HEK293 (cell line): ENCODE results near the gene NR3C1.
A peak's percentile ranks its signal among the peaks of the same experiment; 100 is the strongest.

Experiments
- MZF1 ChIP-seq: fragments of 450-650 bp; formaldehyde crosslinking; IDR thresholded peaks from 2 replicates; pipeline ENCODE4 v1.5.1; 2017; ENCODE audit warnings: missing biosample characterization, missing genetic modification characterization, borderline replicate concordance
- PATZ1 ChIP-seq: fragments of 450-650 bp; formaldehyde crosslinking; IDR thresholded peaks from 2 replicates; pipeline ENCODE4 v1.5.1; 2016; ENCODE audit warnings: missing biosample characterization, missing genetic modification characterization
- PRDM1 ChIP-seq: fragments of 450-650 bp; formaldehyde crosslinking; IDR thresholded peaks from 2 replicates; pipeline ENCODE4; 2016; ENCODE audit warnings: missing biosample characterization, missing genetic modification characterization
- PRDM10 ChIP-seq: fragments of 450-650 bp; formaldehyde crosslinking; IDR thresholded peaks from 2 replicates; pipeline ENCODE4 v1.5.1; 2016; ENCODE audit warnings: missing biosample characterization, missing genetic modification characterization
- SETDB1 ChIP-seq: IDR thresholded peaks from one replicate; pipeline ENCODE4 v1.6.1; 2017; ENCODE audit warnings: mild to moderate bottlenecking, low read length, moderate library complexity, mixed read lengths; ENCODE audit not compliant: insufficient read length
- SP7 ChIP-seq: fragments of 450-650 bp; formaldehyde crosslinking; IDR thresholded peaks from 2 replicates; pipeline ENCODE4 v1.5.1; 2016; ENCODE audit warnings: missing biosample characterization, missing genetic modification characterization
- TSHZ1 ChIP-seq: fragments of 450-650 bp; formaldehyde crosslinking; IDR thresholded peaks from 2 replicates; pipeline ENCODE4 v1.5.1; 2016; ENCODE audit warnings: missing biosample characterization, missing genetic modification characterization, borderline replicate concordance
- ZBTB20 ChIP-seq: fragments of 450-650 bp; formaldehyde crosslinking; IDR thresholded peaks from 2 replicates; pipeline ENCODE4 v1.5.1; 2016; ENCODE audit warnings: missing biosample characterization, missing genetic modification characterization
- ZEB2 ChIP-seq: fragments of 450-650 bp; formaldehyde crosslinking; IDR thresholded peaks from 2 replicates; pipeline ENCODE4 v1.5.1; 2016; ENCODE audit warnings: missing biosample characterization, missing genetic modification characterization
- ZNF214 ChIP-seq: fragments of 450-650 bp; formaldehyde crosslinking; IDR thresholded peaks from 2 replicates; pipeline ENCODE4 v1.5.1; 2017; ENCODE audit warnings: missing biosample characterization, mild to moderate bottlenecking, missing genetic modification characterization, borderline replicate concordance
- ZNF501 ChIP-seq: fragments of 450-650 bp; formaldehyde crosslinking; IDR thresholded peaks from 2 replicates; pipeline ENCODE4 v1.5.1; 2016; ENCODE audit warnings: missing biosample characterization, missing genetic modification characterization
- ZNF513 ChIP-seq: fragments of 450-650 bp; IDR thresholded peaks from 2 replicates; pipeline ENCODE4 v1.5.1; 2018; ENCODE audit warnings: missing biosample characterization, missing genetic modification characterization
- ZNF600 ChIP-seq: fragments of 450-650 bp; formaldehyde crosslinking; IDR thresholded peaks from 2 replicates; pipeline ENCODE4 v1.5.1; 2016; ENCODE audit warnings: missing biosample characterization, missing genetic modification characterization
- ZNF610 ChIP-seq: fragments of 450-650 bp; formaldehyde crosslinking; IDR thresholded peaks from 2 replicates; pipeline ENCODE4 v1.5.1; 2016; ENCODE audit warnings: missing biosample characterization, missing genetic modification characterization, borderline replicate concordance
- ZNF626 ChIP-seq: fragments of 450-650 bp; sonication (Bioruptor Pico); formaldehyde crosslinking; IDR thresholded peaks from 2 replicates; pipeline ENCODE4 v1.5.1; 2018; ENCODE audit warnings: missing biosample characterization, missing genetic modification characterization, inconsistent platforms
- ZNF629 ChIP-seq: fragments of 450-650 bp; formaldehyde crosslinking; IDR thresholded peaks from 2 replicates; pipeline ENCODE4 v1.5.1; 2017; ENCODE audit warnings: missing biosample characterization, missing genetic modification characterization
- ZNF664 ChIP-seq: fragments of 450-650 bp; formaldehyde crosslinking; IDR thresholded peaks from 2 replicates; pipeline ENCODE4 v1.5.1; 2016; ENCODE audit warnings: missing biosample characterization, missing genetic modification characterization
- ZNF843 ChIP-seq: fragments of 450-650 bp; formaldehyde crosslinking; IDR thresholded peaks from 2 replicates; pipeline ENCODE4 v1.5.1; 2016; ENCODE audit warnings: missing biosample characterization, missing genetic modification characterization

NR3C1 gene

GRCh38 chr5:143402017-143402552 lies 1.4 kb downstream of the NR3C1 start (continued):
- TF ChIP-seq TSHZ1: peak; percentile 21; the same call in 1 of the 2 replicates
- peak; percentile 47; the same call in 1 of the 2 replicates for TF ChIP-seq ZNF843 (tag by site-specific recombination)
- no peak for TF ChIP-seq ZNF214 (tag by site-specific recombination)
- TF ChIP-seq ZBTB20: no peak
- TF ChIP-seq ZNF664 (tag by site-specific recombination): no peak
- TF ChIP-seq PRDM10 (tag by site-specific recombination): peak; percentile 91
- TF ChIP-seq SETDB1: no peak
- TF ChIP-seq PATZ1: 0 out of 2 replicates have a peak, but pooled peaks have one; percentile 36
- TF ChIP-seq ZNF600: 0 out of 2 replicates have a peak, but pooled peaks have one; percentile 37
- TF ChIP-seq ZNF513: no peak
- TF ChIP-seq ZNF626 (tag by site-specific recombination): no peak
- TF ChIP-seq ZNF610 (tag by site-specific recombination): 0 out of 2 replicates have a peak, but pooled peaks have one; percentile 29
- peak; percentile 51; the same call in 1 of the 2 replicates for TF ChIP-seq ZNF501 (tag by site-specific recombination)
- TF ChIP-seq MZF1: no peak
- peak; percentile 59 for TF ChIP-seq ZNF629 (tag by site-specific recombination)
- TF ChIP-seq SP7 (tag by site-specific recombination): peak; percentile 85
- peak; percentile 63; the same call in 1 of the 2 replicates for TF ChIP-seq ZEB2 (tag by site-specific recombination)
- peak; percentile 90 for TF ChIP-seq PRDM1
